ENCODE results near the gene TMX1. TPM values are rescaled to one million over a fixed set of nuclear protein-coding genes. Genes with fewer than 3 reads are reported as not detected.

Gene TMX1
- total and polyA plus RNA-seq, 2 of the 8 experiments (the other 6 are each of a cell fraction or from before 2014, with no cell fraction given): 26.6 to 84.0 TPM

DNA sequence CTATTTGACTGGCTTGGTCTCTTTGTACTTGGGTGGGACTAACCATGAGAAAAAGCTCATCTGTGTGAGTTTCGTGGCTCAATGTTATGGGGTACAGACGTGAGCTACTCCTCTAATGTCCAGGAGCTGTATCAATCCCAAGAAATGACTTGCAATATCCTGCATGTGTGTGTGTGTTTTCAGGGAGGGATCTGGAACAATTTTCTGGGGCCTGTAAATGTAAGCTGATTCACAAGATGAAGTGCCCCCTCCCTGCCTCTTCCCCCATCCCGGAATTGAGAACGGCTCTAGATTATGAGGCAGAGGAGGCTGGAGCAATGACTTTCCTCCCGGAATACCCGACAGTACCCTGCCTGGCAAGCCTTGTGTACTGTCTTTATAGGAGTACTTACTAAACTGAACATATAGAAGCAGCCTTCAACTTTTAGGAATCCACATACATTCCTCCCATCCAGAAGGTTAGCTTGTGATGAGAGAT lies 53.9 kb downstream of the TMX1 start:
- Histone ChIP-seq H3K14ac (ENCODE audit: insufficient read length) (no peak overlapping the region), H3K4ac (replicated peaks; ENCODE audit: insufficient read length, low read depth, low read length) (no peak overlapping the region), H2AK5ac (ENCODE audit: low read depth, low read length) (no peak overlapping the region), H3K79me1 (ENCODE audit: low read depth, low read length) (no peaks in the 10 kb centered on the region), H3K4me3 (ENCODE audit: extremely low read depth in 1 of 4, insufficient read depth in 2 of 4, low read depth in 3 of 4, low read length in 4 of 4) (no peak overlapping the region), H3K9me3 (ENCODE audit: insufficient read depth in 2 of 2, low read depth in 1 of 2, low read length in 1 of 2) (no peaks in the 10 kb centered on the region), H4K5ac (ENCODE audit: insufficient read length, low read depth, low read length) (no peak overlapping the region), H2BK120ac (replicated peaks; ENCODE audit: low read depth, low read length) (no peak overlapping the region), H3K4me2 (ENCODE audit: insufficient read depth in 1 of 2, low read depth in 2 of 2, low read length in 2 of 2) (no peak overlapping the region), H2BK15ac (ENCODE audit: low read length) (no peak overlapping the region), H2BK5ac (ENCODE audit: low read depth, low read length) (no peak overlapping the region), H3K4me1 (replicated peaks in 1 of 4; ENCODE audit: control insufficient read depth in 3 of 4, insufficient read depth in 4 of 4, low read length in 3 of 4) (peaks cover 0 to 4% (median 0%) of the 10 kb centered on the region in 4 experiments; a peak in 2 of 7 replicates), H2BK12ac (ENCODE audit: low read depth, low read length) (no peak overlapping the region), H3K27me3 (replicated peaks in 1 of 4; ENCODE audit: control insufficient read depth in 3 of 4, extremely low read depth in 1 of 4, insufficient read depth in 3 of 4, low read length in 3 of 4) (no peaks in the 10 kb centered on the region), H2AFZ (ENCODE audit: low read length) (no peak overlapping the region), H3K56ac (replicated peaks; ENCODE audit: insufficient read length, low read depth, low read length) (no peak overlapping the region), H3K27ac (ENCODE audit: low read depth, low read length) (no peak overlapping the region), H4K91ac (replicated peaks; ENCODE audit: insufficient read length, low read length) (no peak overlapping the region), H2BK20ac (ENCODE audit: low read length) (no peak overlapping the region), H3K9ac (replicated peaks in 1 of 4; ENCODE audit: extremely low read depth in 1 of 4, low read depth in 3 of 4, low read length in 3 of 4) (no peak overlapping the region), H3K23me2 (ENCODE audit: low read depth, low read length) (0 out of 2 replicates have a peak, but pooled peaks cover 2% of the 10 kb centered on the region), H3K79me2 (ENCODE audit: control insufficient read depth in 1 of 2, insufficient read depth in 2 of 2, low read length in 2 of 2) (no peaks in the 10 kb centered on the region), H3K36me3 (ENCODE audit: control insufficient read depth in 2 of 4, insufficient read depth in 4 of 4, low read length in 3 of 4) (no peaks in the 10 kb centered on the region), H3K23ac (ENCODE audit: insufficient read length) (no peak overlapping the region), H4K8ac (ENCODE audit: extremely low read depth, insufficient read depth, low read length) (no peak overlapping the region), H4K20me1 (replicated peaks in 1 of 2; ENCODE audit: control insufficient read depth in 1 of 2, insufficient read depth in 2 of 2, low read length in 2 of 2) (no peaks in the 10 kb centered on the region), H3K18ac (ENCODE audit: extremely low read depth, low read length) (no peak overlapping the region)
- TF ChIP-seq, protein P1, sequence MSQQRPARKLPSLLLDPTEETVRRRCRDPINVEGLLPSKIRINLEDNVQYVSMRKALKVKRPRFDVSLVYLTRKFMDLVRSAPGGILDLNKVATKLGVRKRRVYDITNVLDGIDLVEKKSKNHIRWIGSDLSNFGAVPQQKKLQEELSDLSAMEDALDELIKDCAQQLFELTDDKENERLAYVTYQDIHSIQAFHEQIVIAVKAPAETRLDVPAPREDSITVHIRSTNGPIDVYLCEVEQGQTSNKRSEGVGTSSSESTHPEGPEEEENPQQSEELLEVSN (IDR thresholded peaks at IDR 0.05): no peak
- TF ChIP-seq CTCF (IDR thresholded peaks at IDR 0.05; ENCODE audit: control extremely low read depth in 1 of 3, insufficient read depth in 1 of 3, low read depth in 1 of 3, low read length in 3 of 3) (no peak), TAF7 (optimal IDR thresholded peaks at IDR 0.05; ENCODE audit: borderline replicate concordance, low read depth, low read length) (no peak)
- DNase-seq (ENCODE audit: low read depth in 1 of 2, low spot score in 2 of 2) (no peak), FAIRE-seq (no peak)
- ChIA-PET POLR2A (ENCODE audit: partially characterized antibody) (no interaction called here), CTCF (ENCODE audit: partially characterized antibody) (interaction anchor here (1.6 to 2.3 kb wide), 4 partner anchors 11 to 487 kb away, joined by 3 to 11 read pairs (median 6); no protein-coding TSS in a partner anchor)
- WGBS, 2 experiments (ENCODE audit: extremely low coverage in 1 of 2, insufficient coverage in 1 of 2, insufficient read length in 1 of 2, insufficient replicate concordance in 2 of 2, low coverage in 1 of 2, low lambda C conversion rate in 2 of 2, missing lambda C conversion rate in 1 of 2): 75% methylated on average over 6 of the region's 6 CpGs; no CpG with 5 or more reads in 1 of the 2 experiments

All from H1 (cell line).